G401.6 (cell line): ENCODE results near the gene RNASE9.
"Not testable (repeated sequence)": the region's sequence is repeated elsewhere in the genome, so short reads cannot be mapped to it uniquely, and the experiment has no call there.

Source experiments
- FAIRE-seq: peaks from 2 replicates; lab custom pipeline; 2012; peaks lifted over from hg19 to GRCh38; lab: Jason Lieb, UNC

RNASE9 gene

DNA sequence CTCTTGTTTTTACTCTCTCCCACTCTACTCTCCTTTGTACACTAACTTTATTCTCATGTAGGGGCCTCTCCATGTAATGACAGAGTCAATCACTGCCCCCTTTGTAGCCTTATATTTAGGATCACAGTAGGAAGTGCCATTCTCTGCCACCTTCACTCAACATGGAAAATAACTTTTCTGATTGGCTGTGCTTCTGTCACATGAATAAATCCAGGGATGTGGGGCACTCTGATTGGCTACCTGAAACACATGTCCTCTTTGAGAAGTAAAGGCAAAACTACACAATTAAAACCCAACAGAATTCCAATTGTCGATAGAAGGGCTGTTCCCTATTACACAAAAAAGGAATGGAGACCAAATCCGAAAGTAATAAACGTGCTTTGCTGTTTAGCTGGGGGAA is at the start of gene RNASE9:
Gene RNASE9, minus strand, starts transcription at position 87 of the 400 bp plus-strand sequence.
- no peak for FAIRE-seq

DNA sequence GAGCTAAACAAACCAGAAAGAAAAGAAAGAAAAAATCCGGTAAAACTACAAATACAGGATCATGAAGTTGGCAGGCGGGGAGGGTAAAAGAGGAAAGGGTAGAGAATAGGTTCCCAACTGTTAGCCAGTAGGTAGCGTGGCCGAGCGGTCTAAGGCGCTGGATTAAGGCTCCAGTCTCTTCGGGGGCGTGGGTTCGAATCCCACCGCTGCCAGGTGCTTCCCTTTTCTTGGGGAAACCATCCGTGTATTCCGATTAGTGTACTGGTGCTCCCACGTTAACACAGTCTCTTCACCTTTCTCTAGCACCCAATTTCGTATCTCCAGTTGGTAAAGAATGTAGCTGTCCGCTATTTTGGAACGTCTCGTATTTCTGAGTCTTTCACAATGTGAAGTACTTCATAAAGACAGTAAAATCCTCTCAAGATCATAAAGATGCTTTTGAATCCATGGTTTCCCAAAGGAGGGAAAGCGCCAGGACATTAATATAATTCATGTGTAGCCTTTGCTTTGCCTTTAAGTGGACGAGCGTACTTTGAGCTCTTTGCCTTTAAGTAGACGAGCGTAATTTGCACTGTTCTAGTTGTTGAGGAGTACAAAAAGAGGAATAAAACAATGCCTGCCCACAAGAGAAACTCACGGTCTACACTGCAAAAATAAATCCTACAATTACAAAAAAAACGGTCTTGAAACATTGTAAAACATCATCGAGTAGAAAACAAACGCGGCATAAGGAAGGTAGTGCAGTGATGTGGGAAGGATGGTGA is 49.3 kb upstream of the RNASE9 start:
- FAIRE-seq = no peak

DNA sequence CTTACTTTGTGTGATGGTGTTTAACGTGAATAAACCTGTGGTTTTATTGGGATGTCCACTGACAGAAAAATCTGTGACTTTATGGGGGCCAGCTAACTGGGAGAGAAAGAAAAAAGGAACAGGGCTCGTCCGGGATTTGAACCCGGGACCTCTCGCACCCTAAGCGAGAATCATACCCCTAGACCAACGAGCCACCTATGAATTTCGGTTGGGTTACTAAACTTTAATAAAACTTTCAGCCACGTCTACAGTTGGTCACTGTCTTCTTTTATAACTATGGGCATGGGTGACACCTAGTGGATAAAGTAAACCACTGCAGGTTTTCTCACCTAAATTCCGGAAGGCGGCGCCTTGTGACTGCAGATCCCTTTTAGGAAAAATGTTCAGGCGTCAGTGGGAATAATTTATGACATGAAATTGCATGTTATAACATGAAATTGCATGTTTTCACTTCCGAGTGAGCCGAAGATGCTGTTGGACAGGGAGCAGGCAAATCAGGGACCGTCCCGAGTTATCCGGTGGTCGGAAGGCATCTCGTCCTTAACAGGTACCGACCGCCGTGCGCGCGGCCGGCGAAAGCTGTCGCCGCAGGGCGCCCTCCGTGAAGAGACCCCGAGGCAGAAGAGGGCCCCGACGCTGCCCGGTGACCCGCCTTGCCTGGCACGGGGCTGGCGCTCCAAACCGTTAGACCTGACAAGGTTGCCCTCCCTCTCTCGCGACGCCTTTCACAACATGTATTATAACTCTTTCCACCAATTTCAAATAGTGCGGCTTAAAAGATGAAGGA is 48.6 kb upstream of the RNASE9 start:
- FAIRE-seq = peak; percentile 70

DNA sequence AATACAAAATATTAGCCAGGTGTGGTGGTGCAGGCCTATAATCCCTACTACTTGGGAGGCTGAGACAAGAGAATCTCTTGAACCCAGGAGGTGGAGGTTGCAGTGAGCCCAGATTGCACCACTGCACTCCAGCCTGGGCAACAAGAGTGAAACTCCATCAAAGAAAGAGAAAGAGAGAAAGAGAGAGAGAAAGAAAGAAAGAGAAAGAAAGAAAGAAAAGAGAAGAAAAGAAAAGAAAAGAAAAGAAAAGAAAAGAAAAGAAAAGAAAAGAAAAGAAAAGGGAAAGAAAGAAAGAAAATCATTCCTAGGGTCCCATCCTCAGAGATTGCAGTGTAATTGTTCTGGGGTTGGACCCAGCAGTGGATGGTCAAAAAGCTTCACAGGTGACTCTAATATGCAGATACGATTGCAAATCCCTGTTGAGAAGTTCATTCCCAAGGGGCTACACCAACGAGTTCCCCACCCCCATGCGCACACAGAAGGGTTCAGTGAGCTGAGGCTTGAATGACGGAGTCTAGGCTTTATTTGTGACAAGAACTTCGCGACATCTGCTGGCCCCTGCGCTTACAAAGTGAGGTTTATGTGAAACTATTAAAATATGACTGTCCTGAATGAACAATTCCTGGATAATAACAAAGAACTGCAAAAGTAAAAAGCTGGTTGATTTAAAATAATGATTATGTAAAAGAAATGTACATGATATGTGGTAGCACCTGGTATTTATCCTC is 47.7 kb upstream of the RNASE9 start:
- FAIRE-seq = no peak

DNA sequence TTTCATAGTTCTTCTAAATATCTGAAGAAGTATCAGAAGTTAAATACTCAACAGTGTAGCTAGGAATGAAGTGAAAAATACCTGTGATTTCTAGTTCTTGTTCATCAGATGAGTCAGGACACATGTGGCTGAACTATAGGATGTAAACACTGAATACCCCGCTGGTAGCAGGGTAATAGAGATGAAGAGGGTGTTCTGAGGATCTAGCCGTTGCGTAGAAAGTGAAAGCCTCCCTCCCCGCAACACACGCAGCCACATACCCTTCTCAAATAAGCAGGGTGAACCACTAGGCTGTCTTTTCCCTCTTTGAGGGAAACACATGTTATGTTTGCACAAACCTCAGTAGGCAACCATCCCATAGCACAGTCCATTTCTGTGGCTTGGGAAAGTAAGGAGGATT is 46.8 kb upstream of the RNASE9 start:
- no peak for FAIRE-seq

DNA sequence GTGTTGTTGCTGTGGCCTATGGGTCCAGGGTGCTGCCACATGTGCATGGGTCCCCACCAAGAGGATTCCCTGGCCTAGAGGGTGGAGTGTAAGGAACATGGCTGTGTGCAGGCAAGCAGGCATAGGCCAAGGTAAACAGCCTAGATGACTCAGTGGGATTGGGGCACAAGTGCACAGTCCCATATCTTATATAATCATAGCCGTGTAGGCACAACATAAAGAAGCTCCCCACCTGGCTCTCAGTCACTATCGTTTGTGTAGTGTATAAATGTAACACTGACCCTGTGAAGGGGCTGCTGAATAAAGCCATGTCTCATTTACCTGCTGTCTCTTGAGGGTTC is 46.0 kb upstream of the RNASE9 start:
- no peak for FAIRE-seq

DNA sequence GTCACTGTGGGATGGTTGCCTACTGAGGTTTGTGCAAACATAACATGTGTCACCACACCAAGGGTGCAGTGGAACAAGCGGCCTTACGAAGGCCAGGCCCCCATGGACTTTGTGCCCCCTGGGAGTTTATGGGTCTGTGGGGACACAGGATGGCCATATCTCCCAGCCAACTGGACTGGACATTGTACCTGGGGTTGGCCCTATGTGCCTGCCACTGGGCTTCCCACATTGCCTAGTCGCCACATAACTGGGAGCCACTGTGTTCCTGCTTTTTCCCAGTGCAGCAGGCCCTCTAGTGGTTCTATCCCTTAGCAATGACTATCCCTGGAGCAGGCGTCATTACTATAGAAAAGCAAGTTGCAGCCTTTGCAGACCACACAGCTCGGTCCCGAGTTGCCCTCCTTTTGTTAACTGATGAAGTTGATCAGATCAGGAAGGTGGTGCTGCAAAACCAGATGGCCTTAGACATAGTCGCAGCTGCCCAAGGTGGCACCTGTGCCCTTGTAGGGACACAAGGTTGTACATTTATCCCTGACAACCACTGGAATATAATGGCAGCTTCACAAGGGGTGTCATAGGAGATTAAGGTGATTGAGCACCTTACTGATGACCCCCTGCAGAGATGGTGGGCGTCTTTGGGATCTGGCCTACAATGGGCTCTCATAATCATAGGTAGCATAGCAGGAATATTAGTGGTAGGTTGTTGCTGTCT is 45.5 kb upstream of the RNASE9 start:
- no peak for FAIRE-seq

DNA sequence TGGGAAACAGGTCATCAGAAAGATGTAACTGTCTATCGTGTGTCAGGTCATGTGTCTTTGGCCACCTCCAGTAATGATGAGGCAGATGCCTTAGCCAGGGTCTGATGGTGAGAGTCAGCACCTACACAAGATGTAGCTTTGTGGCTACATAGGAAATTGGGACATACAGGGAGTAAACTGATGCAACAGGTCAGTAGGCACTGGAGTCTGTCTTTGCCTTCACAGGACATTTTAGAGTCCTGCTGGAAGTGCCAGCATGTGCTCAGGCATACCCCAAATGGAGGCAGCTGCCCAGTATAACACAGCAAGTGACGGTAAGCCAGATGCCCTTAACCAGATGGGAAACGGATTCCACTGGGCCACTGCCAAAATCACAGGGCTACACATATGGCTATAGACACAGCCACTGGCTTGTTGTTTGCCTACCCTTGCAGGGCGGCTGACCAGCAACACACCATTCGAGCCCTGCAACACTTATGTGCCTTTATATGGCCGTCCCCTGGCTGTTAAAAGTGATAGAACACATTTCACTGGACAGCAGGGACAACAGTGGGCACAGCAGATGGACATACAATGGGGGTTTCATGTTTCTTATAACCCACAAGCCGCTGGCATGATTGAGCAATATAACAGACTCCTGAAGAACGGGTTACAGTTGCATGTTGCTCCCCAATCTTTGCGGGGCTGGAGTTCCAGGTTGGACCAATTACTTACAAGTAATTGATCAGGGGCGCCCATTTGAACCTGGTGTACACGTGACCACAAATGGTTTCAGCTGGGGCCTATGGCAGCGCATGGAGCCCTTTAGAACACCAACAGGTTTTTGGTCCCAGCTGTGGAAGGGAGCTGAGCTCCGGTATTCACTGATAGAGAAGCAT is 43.2 kb upstream of the RNASE9 start:
- no peak for FAIRE-seq

DNA sequence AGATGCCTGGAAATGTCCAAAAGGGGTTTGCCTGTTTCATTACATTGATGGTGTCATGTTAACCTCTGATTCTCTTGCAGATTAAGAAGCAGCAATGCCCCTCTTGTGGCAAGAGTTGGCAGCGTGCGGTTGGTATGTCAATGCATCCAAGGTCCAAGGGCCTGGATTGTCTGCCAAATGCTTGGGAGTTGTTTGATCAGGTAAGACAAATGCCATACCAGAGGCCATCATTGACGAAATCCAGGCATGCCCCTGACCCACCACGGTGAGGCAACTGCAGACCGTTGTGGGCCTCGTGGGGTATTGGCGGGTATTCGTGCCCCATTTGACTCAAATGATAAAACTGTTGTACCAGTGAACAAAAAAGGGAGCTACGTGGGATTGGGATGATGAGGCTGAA is 41.7 kb upstream of the RNASE9 start:
- no peak for FAIRE-seq

DNA sequence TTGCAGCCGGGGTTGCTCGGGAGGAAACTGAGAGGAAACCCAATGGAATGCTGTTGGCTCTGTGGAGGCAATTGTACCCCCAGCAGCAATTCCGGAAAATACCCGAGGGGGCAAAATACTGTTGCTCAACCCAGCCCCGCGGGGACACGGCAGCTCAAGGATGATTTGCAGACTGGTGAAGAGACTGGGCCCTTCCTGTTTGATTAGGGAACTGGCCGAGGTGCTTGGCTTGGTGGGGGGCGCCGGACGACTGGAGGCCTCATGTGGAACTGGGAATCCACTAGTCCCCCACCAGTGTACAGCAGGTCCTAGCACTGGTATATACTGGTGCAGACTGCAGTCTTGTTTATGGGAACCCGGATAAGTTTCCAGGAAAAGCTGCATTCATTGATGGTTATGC is 40.7 kb upstream of the RNASE9 start:
- no peak for FAIRE-seq

DNA sequence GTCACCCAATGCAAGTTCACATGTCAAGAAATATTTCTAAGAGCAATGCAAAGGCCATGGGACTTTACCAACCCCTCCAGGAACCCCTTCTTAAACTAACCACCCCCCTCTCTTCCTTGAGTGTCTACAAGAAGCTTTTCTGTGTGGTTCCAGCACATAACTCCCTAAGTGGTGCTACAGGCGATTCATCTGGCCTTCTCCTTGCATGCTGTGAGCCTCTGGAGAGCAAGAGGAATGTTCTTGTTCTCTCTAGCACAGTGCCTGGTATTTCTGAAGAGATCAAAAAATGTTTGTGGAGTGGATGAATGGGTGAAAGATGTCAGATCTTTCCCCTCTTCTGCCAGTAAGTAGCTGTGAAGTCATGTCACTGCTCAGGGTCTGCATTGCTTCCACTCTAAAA is 36.3 kb upstream of the RNASE9 start:
- no peak for FAIRE-seq

DNA sequence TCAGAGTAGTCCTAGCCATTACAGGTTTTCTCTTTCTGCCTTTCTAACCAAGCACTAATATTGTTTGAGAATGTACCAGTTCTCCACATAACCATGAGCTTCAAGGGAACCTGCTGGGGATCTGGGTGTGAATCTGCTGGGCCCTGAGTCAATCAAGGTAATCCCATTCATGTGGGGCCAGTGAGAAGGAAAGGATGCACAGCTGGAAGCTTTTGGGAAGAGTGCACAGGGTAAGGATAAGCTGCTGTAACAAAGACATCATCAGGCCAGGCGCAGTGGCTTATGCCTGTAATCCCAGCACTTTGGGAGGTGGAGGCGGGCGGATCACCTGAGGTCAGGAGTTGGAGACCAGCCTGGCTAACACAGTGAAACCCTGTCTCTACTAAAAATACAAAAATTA is 34.9 kb upstream of the RNASE9 start:
- not testable (repeated sequence) for FAIRE-seq

DNA sequence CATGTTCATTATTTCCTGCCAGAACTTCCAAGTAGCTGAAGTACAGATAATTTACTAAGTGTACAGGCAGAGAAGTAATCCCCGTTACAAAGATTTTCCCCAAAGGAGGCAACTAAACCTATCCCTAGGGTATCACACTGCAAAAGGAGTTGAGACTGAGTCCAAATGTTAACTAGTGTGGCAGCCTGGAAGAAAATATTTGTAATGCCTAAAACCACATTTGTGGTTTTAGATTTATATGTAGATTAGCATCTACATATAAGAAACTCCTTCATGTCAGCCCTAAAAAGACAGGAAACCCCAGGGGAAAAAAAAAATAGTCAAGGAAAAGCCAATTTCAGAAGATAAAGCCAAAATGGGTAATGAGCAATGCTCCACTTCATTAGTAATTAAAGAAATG is 31.7 kb upstream of the RNASE9 start:
- no peak for FAIRE-seq

DNA sequence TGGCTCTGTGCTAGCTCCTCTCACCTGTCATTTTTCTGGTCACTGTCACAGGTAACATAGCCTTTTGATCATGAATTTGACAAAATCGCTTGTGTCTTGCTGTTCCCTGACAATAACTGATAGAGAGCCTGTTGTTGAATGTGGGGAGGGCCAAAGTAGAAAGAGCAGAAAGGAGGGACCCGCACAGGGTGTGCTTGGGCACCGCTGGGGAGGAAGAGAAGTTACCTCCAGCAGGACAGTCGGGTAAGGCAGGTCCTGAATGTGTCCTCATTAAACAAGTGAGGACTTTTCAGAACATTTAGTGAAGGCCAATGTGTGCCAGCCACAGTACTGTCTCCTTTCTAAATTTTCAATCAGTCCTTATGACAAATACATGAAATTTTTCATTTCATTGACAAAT is 30.4 kb upstream of the RNASE9 start, which contains the start of gene RNASE12:
Gene RNASE12, minus strand, starts transcription at position 142 of the 400 bp plus-strand sequence. CDS start 653 bp downstream, outside the sequence.
- FAIRE-seq = no peak

DNA sequence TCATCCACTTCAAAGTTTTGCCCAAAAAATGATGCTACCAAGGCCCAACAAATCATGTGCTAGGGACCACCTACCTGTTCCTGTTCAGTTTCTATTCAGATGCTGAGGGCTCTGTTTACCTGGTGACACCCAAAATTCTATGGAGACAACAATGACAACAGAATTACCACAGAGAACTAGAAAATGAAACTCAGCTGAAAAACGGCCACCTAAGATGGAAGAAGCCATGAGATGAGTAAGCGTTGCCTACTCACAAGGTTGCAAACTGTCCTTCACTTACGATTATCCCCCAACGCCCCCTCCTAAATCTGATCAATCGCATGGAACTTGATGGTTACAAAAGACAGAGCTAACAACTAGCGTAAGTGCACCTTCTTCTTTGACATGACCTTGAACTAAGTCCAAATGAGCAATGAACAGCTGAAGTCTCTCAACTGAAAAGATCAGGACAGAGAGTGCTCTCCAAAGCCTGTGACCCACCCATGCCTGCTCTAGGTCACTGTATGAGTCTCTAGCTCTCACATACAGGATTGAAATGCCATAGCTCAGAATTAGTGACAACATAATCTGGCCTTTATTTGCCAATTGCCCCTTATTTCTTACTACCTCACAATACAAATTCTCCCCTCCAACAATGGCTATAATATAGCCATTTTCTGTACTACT is 26.8 kb upstream of the RNASE9 start, which contains the start of gene RNASE11:
Gene RNASE11, minus strand, starts transcription at position 513 of the 666 bp plus-strand sequence.
- no peak for FAIRE-seq

DNA sequence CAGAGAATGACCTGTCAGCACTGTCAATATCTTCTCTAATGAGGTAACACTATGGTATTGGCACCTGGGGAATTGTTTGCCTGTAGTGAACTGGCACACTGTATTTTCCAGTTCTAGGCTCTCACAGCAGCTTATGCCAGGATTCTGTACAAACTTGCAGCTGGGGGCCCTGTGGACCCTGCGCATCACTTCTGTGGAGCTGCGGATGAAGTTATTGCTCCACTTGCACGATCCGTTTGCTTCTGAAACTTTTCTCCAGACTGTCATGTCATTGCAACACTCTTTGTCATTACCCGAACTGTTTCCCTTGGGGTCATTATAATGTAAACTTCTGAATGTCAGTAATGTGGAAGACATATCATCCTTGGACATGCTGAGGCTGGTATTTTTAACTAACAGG is 23.1 kb upstream of the RNASE9 start:
- FAIRE-seq = no peak

DNA sequence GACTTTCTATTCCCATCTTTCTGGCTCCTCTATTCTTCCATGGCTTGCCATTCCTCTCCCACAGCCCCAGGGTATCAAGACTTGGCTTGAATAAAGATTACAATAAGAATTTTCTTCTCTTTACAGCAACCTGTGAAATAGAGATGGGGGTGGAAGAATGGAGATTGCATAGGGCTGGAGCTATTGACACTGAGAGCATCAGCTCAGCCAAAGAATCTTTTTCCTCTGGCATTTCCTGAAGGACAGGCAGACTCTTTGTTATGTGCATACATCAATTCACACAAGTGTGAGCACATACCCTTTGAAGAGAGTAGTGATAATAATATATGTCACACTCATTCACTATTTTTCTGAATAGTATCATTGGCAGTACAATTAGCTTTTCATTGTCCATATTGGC is 22.3 kb upstream of the RNASE9 start:
- FAIRE-seq = no peak

DNA sequence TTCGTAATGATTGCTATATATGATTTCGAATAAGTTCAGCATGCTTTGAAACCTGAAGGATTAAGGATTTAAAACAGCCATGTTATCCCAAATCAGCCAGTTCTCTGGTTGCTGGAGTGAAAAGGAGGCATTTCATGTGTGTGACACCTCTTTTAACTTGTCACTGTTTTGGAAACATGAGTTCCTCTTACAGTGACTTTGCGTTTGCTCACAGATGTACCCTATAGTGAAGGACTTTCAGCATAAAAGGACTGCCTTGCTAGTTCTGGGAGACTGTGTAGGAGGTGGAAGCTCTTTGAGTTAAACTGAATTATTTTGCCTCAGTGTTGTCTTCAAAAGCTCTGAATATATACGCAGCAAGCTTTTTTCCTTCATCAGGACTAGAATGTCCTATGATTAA is 19.4 kb upstream of the RNASE9 start:
- FAIRE-seq = no peak

DNA sequence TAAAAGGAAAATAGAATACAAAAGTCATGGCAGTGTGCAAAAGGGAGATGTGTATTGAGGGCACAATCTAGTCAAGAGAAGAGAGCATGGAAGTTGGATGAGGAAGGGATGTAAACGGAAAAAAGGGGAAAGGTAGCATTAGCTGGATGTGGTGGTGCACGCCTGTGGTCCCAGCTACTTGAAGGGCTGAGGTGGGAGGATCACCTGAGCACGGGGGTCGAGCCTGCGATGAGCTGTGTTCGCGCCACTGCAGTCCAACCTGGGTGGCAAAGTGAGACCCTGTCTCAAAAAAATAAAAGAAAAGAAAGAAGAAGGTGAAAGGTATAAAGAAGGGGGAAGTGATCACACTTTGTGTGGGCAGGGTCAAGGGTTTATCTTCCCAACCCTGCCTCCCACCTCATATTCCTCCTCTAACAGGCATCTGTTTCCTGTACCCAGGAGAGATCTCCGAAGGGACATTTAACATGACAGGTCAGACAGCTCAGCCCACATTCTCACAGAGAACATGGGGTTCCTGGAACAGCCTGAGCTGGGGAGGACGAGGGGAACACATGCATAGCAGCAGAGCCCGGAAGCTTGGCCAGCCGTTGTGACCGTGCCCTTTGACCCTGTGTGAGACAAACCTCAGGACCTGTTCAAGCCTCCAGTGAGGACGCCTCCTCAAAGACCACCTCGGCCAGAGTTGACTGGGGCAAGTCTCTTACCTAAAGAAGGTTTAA is 18.1 kb upstream of the RNASE9 start:
- no peak for FAIRE-seq

DNA sequence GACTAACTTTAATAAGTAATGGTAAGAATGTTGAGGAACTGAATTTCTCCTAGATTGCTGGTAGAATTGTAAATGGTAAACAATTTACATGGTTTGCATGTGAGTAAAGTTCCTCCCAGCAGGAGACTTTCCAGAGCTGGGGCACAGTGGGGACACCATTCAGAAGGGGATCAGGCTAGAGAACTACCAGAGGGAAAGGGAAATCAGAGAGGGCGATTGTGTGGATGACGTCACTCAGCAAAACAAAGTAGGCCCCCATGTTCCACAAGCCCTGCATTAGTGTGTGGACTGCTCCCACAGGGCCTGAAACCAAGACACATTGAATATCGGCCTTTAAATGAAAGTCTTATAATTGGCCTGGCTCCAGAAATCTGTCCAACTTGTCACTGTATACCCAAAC is 17.5 kb upstream of the RNASE9 start:
- FAIRE-seq = no peak
